GM12864 (cell line): ENCODE data around the gene APC2.

Experiments
- DNase-seq: peaks from one replicate; pipeline ENCODE4 v3.0.0-alpha.2; 2011; ENCODE audit warnings: low read depth
- H3K4me3 ChIP-seq: 2 replicates; pipeline ENCODE4 v1.5.1; 2011; ENCODE audit warnings: mild to moderate bottlenecking, low read depth, low read length, control low read depth
- TF ChIP-seq, protein P1 (sequence below): IDR thresholded peaks from 2 replicates; pipeline ENCODE4 v1.5.1; 2011; ENCODE audit warnings: low read depth, mild to moderate bottlenecking, moderate library complexity, low read length, control low read depth, inconsistent platforms; ENCODE audit errors: missing control alignments

Gene APC2

GRCh38 chr19:1432507-1432887 is 17.4 kb upstream of the APC2 start:
- DNase-seq: no peak
- no peak overlapping the region for H3K4me3 ChIP-seq
- TF ChIP-seq, protein P1, sequence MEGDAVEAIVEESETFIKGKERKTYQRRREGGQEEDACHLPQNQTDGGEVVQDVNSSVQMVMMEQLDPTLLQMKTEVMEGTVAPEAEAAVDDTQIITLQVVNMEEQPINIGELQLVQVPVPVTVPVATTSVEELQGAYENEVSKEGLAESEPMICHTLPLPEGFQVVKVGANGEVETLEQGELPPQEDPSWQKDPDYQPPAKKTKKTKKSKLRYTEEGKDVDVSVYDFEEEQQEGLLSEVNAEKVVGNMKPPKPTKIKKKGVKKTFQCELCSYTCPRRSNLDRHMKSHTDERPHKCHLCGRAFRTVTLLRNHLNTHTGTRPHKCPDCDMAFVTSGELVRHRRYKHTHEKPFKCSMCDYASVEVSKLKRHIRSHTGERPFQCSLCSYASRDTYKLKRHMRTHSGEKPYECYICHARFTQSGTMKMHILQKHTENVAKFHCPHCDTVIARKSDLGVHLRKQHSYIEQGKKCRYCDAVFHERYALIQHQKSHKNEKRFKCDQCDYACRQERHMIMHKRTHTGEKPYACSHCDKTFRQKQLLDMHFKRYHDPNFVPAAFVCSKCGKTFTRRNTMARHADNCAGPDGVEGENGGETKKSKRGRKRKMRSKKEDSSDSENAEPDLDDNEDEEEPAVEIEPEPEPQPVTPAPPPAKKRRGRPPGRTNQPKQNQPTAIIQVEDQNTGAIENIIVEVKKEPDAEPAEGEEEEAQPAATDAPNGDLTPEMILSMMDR: no peak

- no peak for DNase-seq
- H3K4me3 ChIP-seq: no peak overlapping the region
- TF ChIP-seq, protein P1: no peak
These were observed 16.5 kb upstream of the APC2 start for GRCh38 chr19:1433119-1434039.

DNA sequence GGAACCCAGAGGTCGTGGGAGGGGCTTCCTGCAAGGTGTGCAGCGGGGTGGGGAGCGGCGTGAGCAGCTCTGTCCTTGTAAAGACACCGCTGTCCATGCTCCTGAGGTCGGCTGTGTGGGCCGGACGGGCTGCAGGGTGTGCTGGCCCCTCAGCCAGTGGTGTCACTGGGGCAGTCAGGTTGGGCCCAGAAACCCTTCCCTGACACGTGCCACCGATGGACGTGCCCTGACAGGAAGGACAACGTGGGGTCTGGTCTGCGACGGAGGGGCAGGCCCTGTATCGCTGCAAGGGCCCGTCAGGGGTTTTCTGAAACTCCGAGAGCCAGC is 15.9 kb upstream of the APC2 start:
- no peak for DNase-seq
- TF ChIP-seq, protein P1: no peak
- H3K4me3 ChIP-seq: no peak overlapping the region

GRCh38 chr19:1434577-1435060 is 15.3 kb upstream of the APC2 start:
- no peak overlapping the region for H3K4me3 ChIP-seq
- TF ChIP-seq, protein P1: no peak
- no peak for DNase-seq

DNA sequence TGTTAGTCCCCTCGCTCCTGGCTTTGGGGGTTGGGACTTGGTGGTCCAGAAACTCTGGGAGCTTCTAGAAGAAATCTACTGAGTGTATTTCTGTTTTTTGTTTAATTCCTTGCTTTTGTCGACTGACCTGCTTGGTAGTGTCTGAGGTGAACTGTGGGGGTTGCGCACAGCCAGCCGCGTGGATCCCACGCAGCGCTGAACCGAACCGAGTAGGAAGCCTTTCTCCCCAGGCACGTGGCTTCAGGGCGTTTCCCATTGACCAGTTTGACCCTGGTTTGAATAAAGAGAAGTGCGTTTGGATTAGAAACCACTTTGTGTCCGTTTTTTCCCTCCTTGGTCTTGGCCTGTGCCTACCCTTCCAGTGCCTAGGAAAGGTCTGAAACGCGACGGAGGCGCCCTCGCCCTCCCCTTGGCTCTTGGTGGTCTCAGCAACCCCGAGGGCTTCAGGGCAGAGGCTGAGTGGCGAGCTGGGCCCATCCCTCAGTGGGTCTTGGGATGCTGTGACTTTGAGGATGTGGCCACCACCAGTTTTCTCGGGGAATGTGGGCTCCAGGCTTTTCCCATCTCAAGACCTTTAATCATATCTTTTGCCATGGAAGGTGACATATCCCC is 14.4 kb upstream of the APC2 start:
- TF ChIP-seq, protein P1: no peak
- H3K4me3 ChIP-seq: no peak overlapping the region
- no peak for DNase-seq

DNA sequence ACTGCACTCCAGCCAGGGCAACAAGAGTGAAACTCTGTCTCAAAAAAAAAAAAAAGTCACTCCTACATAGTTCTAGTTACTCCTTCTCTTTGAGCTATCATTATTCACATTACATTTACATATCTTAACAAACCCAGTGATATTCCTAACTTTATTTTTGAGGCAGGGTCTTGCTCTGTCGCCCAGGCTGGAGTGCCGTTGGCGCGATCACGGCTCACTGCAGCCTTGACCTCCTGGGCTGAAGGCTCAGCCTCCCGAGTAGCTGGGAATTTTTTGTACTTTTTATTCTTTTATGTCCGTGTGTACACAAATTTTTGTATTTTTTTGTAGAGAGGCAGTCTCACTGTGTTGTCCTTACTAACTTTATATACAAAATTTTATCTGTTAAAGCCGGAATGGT is 12.3 kb upstream of the APC2 start:
- peak overlapping the region; percentile 6; the same call in 1 of the 2 replicates for H3K4me3 ChIP-seq
- TF ChIP-seq, protein P1: no peak
- DNase-seq: no peak
